Prostate gland (tissue), 2 donors: ENCODE results near the gene RBM22. TPM values are rescaled to one million over a fixed set of nuclear protein-coding genes. Genes with fewer than 3 reads are reported as not detected.

Experiments used
- DNase-seq: peaks from one replicate; pipeline ENCODE4 v3.0.0-alpha.2; 2019; ENCODE audit warnings: low spot score
- H3K27ac ChIP-seq, 2 donors: fragments of 200-600 bp; sonication (generic); 2 replicates each; pipeline ENCODE4 v1.5.1; 2017 to 2019
- H3K27me3 ChIP-seq: fragments of 200-600 bp; sonication (generic); replicated peaks from 2 replicates; pipeline ENCODE4 v1.5.1; 2019; ENCODE audit not compliant: insufficient read depth
- H3K36me3 ChIP-seq, 2 donors: fragments of 200-600 bp; sonication (generic); 1 replicate in 1 of 2; 2 replicates in 1 of 2; pipeline versions ENCODE4 v1.5.1 to v1.8.1; 2017 to 2019
- H3K4me1 ChIP-seq: fragments of 200-600 bp; sonication (generic); replicated peaks from 2 replicates; pipeline ENCODE4 v1.5.1; 2019
- H3K4me3 ChIP-seq, 2 donors: fragments of 200-600 bp; sonication (generic); 2 replicates each; pipeline ENCODE4 v1.5.1; 2017 to 2019
- H3K9me3 ChIP-seq: fragments of 200-600 bp; sonication (generic); 2 replicates; pipeline ENCODE4 v1.5.1; 2017
- CTCF ChIP-seq, 4 experiments: fragments of 200-600 bp in 2 of 4; fragments of 450-650 bp in 2 of 4; sonication (generic) in 2 of 4; IDR thresholded peaks; 1 replicate in 3 of 4; 2 replicates in 1 of 4; pipeline ENCODE4 v1.5.1; 2016 to 2019; ENCODE audit warnings: antibody characterized with exemption in 4 of 4, mild to moderate bottlenecking in 2 of 4, moderate library complexity in 2 of 4
- POLR2A ChIP-seq: fragments of 450-650 bp; IDR thresholded peaks from one replicate; pipeline ENCODE4 v1.6.1; 2016; ENCODE audit warnings: antibody characterized with exemption, mild to moderate bottlenecking
- POLR2AphosphoS5 ChIP-seq: sonication (generic); formaldehyde crosslinking; IDR thresholded peaks from one replicate; pipeline ENCODE4 v1.6.1; 2017; ENCODE audit warnings: antibody characterized with exemption
- WGBS: methylation state at CpG from one replicate; pipeline ENCODE4 v1.1.5; 2018; 5-methylcytosine and 5-hydroxymethylcytosine counted together
- intact Hi-C: fragments of 100-400 bp; cut with DNase I; formaldehyde crosslinking; loops from one replicate; pipeline ENCODE4 v1.14.2; 2022
- total RNA-seq, 2 donors: library from RNA; depleted of rRNA; stranded (reverse); fragments of >200 nt; gene quantifications; one replicate each; pipeline ENCODE4 v1.1.0, GENCODE V29; 2016

Gene RBM22
- total RNA-seq, 2 donors from 2014 or later, result 33.6 to 40.3 TPM

GRCh38 chr5:150644514-150644913 is 56.3 kb downstream of the RBM22 start:
- WGBS, result 47% methylated on average over 2 of the region's 2 CpGs
- intact Hi-C loops, result no loop called here
- TF ChIP-seq POLR2A (no peak), CTCF (IDR thresholded peaks at IDR 0.05) (no peak), POLR2AphosphoS5 (no peak)
- peak overlapping the region; percentile 5 to 30 for H3K27ac ChIP-seq
- DNase-seq, result no peak
- peaks cover 11% of the 10 kb centered on the region for H3K4me1 ChIP-seq
- H3K9me3 ChIP-seq, result no peaks in the 10 kb centered on the region
- no peaks in the 10 kb centered on the region for H3K27me3 ChIP-seq
- H3K4me3 ChIP-seq, result no peak overlapping the region
- H3K36me3 ChIP-seq, result no peaks in the 10 kb centered on the region

- TF ChIP-seq CTCF (IDR thresholded peaks at IDR 0.05), result no peak
- no peak for TF ChIP-seq POLR2A
- no peak for TF ChIP-seq POLR2AphosphoS5
- 75% methylated on average over 5 of the region's 5 CpGs for WGBS
- no peaks in the 10 kb centered on the region for H3K9me3 ChIP-seq
- intact Hi-C loops, result no loop called here
- no peaks in the 10 kb centered on the region for H3K36me3 ChIP-seq
- H3K27me3 ChIP-seq, result no peaks in the 10 kb centered on the region
- H3K27ac ChIP-seq, result peak overlapping the region in 1 of 2 donors; percentile 30
- H3K4me1 ChIP-seq, result peaks cover 11% of the 10 kb centered on the region
- no peak overlapping the region for H3K4me3 ChIP-seq
- DNase-seq, result no peak
Measured at GRCh38 chr5:150644058-150644457, 56.8 kb downstream of the RBM22 start.

GRCh38 chr5:150642991-150643710 is 57.7 kb downstream of the RBM22 start:
- Histone ChIP-seq H3K27ac (peak overlapping the region; percentile 73 to 76), H3K4me1 (peaks cover 11% of the 10 kb centered on the region), H3K4me3 (no peak overlapping the region), H3K36me3 (no peaks in the 10 kb centered on the region), H3K9me3 (no peaks in the 10 kb centered on the region), H3K27me3 (no peaks in the 10 kb centered on the region)
- DNase-seq, result no peak
- WGBS, result 82% methylated on average over 12 of the region's 12 CpGs
- intact Hi-C loops, result no loop called here
- TF ChIP-seq POLR2AphosphoS5 (no peak), POLR2A (no peak), CTCF (IDR thresholded peaks at IDR 0.05) (no peak)

GRCh38 chr5:150642567-150642927 is 58.3 kb downstream of the RBM22 start:
- Histone ChIP-seq H3K4me3 (no peak overlapping the region), H3K27ac (peak overlapping the region; percentile 73 to 76)
- intact Hi-C loops, result no loop called here

More at GRCh38 chr5:150642567-150642927, 58.3 kb downstream of the RBM22 start:
- no peaks in the 10 kb centered on the region for H3K9me3 ChIP-seq
- DNase-seq, result peak; percentile 55
- WGBS, result 15% methylated on average over 5 of the region's 5 CpGs
- H3K27me3 ChIP-seq, result no peaks in the 10 kb centered on the region
- H3K36me3 ChIP-seq, result no peaks in the 10 kb centered on the region
- TF ChIP-seq CTCF (IDR thresholded peaks at IDR 0.05) (no peak), POLR2AphosphoS5 (peak; percentile 20)
- H3K4me1 ChIP-seq, result peaks cover 15% of the 10 kb centered on the region
